Progenitor cell of endocrine pancreas (in vitro differentiated cells): ENCODE results near the gene LYPD6B. TPM values are rescaled to one million over a fixed set of nuclear protein-coding genes. Genes with fewer than 3 reads are reported as not detected.

Experiments used
- DNase-seq: peaks from one replicate; pipeline ENCODE4 v3.0.0; 2021; ENCODE audit warnings: low spot score; ENCODE audit not compliant: unreplicated experiment
- H3K27ac Mint-ChIP-seq: 2 replicates; pipeline ENCODE4 v1.8.0; 2021; ENCODE audit warnings: mild to moderate bottlenecking, moderate library complexity, mixed read lengths
- H3K27me3 Mint-ChIP-seq: 2 replicates; pipeline ENCODE4 v1.8.0; 2021; ENCODE audit warnings: mixed read lengths
- H3K36me3 Mint-ChIP-seq: 2 replicates; pipeline ENCODE4 v1.8.0; 2022; ENCODE audit warnings: mixed read lengths; ENCODE audit not compliant: insufficient read depth
- H3K4me1 Mint-ChIP-seq: 2 replicates; pipeline ENCODE4 v1.8.0; 2021; ENCODE audit warnings: low read depth, mixed read lengths
- H3K4me3 Mint-ChIP-seq: 2 replicates; pipeline ENCODE4 v1.8.0; 2021; ENCODE audit warnings: low read depth, mild to moderate bottlenecking, moderate library complexity, mixed read lengths
- H3K9me3 Mint-ChIP-seq: 2 replicates; pipeline ENCODE4 v1.8.0; 2021; ENCODE audit warnings: low read depth, mixed read lengths
- CTCF ChIP-seq: fragments of 200-600 bp; sonication (generic); IDR thresholded peaks from one replicate; pipeline ENCODE4 v1.5.0; 2021; ENCODE audit warnings: antibody characterized with exemption, mild to moderate bottlenecking; ENCODE audit not compliant: unreplicated experiment
- total RNA-seq: library from RNA; stranded (reverse); gene quantifications from 2 replicates; pipeline ENCODE4 v1.2.1, GENCODE V29; 2021

Gene LYPD6B
- total RNA-seq, 1 donor from 2014 or later, result 140 TPM

- DNase-seq, result no peak
- Mint-ChIP-seq H3K36me3 (peaks cover 27% of the 10 kb centered on the region), H3K27me3 (no peaks in the 10 kb centered on the region), H3K4me3 (no peak overlapping the region), H3K27ac (peak overlapping the region; percentile 38), H3K9me3 (no peaks in the 10 kb centered on the region), H3K4me1 (peaks cover 22% of the 10 kb centered on the region)
- TF ChIP-seq CTCF, result no peak
Observed at GRCh38 chr2:149188291-149188690, 149.8 kb downstream of the LYPD6B start.

GRCh38 chr2:149189769-149190168 lies 151.3 kb downstream of the LYPD6B start:
- Mint-ChIP-seq H3K27me3 (no peaks in the 10 kb centered on the region), H3K36me3 (peaks cover 24% of the 10 kb centered on the region), H3K27ac (no peak overlapping the region), H3K4me1 (peaks cover 22% of the 10 kb centered on the region), H3K4me3 (no peak overlapping the region), H3K9me3 (no peaks in the 10 kb centered on the region)
- no peak for DNase-seq
- TF ChIP-seq CTCF, result no peak

- no peak for TF ChIP-seq CTCF
- H3K9me3 Mint-ChIP-seq, result no peaks in the 10 kb centered on the region
- H3K4me3 Mint-ChIP-seq, result no peak overlapping the region
- no peak overlapping the region for H3K27ac Mint-ChIP-seq
- no peaks in the 10 kb centered on the region for H3K27me3 Mint-ChIP-seq
- no peak for DNase-seq
- peaks cover 15% of the 10 kb centered on the region for H3K36me3 Mint-ChIP-seq
- peaks cover 14% of the 10 kb centered on the region for H3K4me1 Mint-ChIP-seq
Observed at GRCh38 chr2:149191915-149192314, 153.4 kb downstream of the LYPD6B start.

- Mint-ChIP-seq H3K4me3 (no peak overlapping the region), H3K9me3 (no peaks in the 10 kb centered on the region), H3K4me1 (peaks cover 10% of the 10 kb centered on the region), H3K27me3 (no peaks in the 10 kb centered on the region), H3K36me3 (peaks cover 13% of the 10 kb centered on the region), H3K27ac (no peak overlapping the region)
- no peak for DNase-seq
- no peak for TF ChIP-seq CTCF
Observed at GRCh38 chr2:149192427-149192826, 153.9 kb downstream of the LYPD6B start.

- Mint-ChIP-seq H3K4me1 (peaks cover 18% of the 10 kb centered on the region), H3K27me3 (no peaks in the 10 kb centered on the region), H3K4me3 (no peak overlapping the region), H3K27ac (no peak overlapping the region), H3K9me3 (no peaks in the 10 kb centered on the region), H3K36me3 (peaks cover 16% of the 10 kb centered on the region)
- DNase-seq, result no peak
- no peak for TF ChIP-seq CTCF
Observed at GRCh38 chr2:149200109-149200520, 161.6 kb downstream of the LYPD6B start.
